Epithelial cell of proximal tubule (primary cell): ENCODE data around the gene DICER1. TPM values are rescaled to one million over a fixed set of nuclear protein-coding genes. Genes with fewer than 3 reads are reported as not detected.

Experiments
- DNase-seq: peaks from one replicate; pipeline ENCODE4 v3.0.0-alpha.2; 2011; ENCODE audit warnings: low read depth
- H3K4me3 ChIP-seq: 2 replicates; pipeline ENCODE4 v1.5.1; 2011; ENCODE audit warnings: low read depth, mild to moderate bottlenecking, low read length
- total RNA-seq: library from RNA; depleted of rRNA; stranded (reverse); fragments of >200 nt; gene quantifications from 2 replicates; pipeline ENCODE4 v1.2.3, GENCODE V29; 2015
- TF ChIP-seq, protein P1 (sequence below): conservative IDR thresholded peaks from 2 replicates; pipeline ENCODE4 v1.5.1; 2012; ENCODE audit warnings: low read depth, mild to moderate bottlenecking, low read length

Gene DICER1
- total RNA-seq, 1 donor from 2014 or later, result 27.4 TPM

DNA sequence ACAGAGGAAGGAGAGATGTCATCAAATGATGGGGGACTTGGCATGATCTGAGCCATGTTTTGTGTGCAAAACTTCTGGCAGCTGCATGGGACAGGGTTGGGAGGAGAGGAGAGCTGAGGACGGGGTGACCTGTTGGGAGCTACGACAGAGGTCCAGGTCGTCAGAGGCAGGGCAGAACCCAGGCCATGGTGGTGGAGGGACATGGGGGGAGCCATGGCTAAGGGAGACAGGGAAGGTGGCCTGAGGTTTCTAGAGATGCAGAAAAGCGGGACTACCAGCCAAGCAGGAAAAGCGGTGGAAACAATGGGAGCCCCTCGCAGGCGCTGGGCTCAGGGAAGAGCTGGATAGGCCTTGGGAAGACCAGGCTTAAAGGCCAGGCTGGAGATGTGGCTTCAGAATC, 88.3 kb downstream of the DICER1 start:
- TF ChIP-seq, protein P1, sequence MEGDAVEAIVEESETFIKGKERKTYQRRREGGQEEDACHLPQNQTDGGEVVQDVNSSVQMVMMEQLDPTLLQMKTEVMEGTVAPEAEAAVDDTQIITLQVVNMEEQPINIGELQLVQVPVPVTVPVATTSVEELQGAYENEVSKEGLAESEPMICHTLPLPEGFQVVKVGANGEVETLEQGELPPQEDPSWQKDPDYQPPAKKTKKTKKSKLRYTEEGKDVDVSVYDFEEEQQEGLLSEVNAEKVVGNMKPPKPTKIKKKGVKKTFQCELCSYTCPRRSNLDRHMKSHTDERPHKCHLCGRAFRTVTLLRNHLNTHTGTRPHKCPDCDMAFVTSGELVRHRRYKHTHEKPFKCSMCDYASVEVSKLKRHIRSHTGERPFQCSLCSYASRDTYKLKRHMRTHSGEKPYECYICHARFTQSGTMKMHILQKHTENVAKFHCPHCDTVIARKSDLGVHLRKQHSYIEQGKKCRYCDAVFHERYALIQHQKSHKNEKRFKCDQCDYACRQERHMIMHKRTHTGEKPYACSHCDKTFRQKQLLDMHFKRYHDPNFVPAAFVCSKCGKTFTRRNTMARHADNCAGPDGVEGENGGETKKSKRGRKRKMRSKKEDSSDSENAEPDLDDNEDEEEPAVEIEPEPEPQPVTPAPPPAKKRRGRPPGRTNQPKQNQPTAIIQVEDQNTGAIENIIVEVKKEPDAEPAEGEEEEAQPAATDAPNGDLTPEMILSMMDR, result no peak
- DNase-seq, result no peak
- H3K4me3 ChIP-seq, result no peak overlapping the region

DNA sequence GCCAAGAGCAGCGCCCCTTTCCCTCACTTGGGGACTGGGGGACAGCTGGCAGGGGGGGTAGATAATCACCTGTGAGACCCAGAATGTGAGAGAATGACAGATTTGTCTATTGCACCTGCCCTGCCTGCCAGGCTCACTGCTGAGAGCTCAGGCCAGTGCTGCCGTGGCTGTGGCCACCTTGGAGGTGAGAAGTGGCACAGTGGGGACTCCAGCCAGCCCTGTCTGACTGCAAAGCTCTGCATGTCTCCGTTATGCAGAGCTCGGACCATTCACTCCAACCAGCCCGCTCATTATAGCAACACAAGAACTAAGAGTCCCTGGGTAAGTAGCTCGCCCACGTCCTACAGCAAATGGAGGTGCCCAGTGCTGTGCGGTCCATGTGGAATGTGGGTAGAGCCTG, 88.8 kb downstream of the DICER1 start:
- TF ChIP-seq, protein P1, result no peak
- no peak overlapping the region for H3K4me3 ChIP-seq
- DNase-seq, result no peak

DNA sequence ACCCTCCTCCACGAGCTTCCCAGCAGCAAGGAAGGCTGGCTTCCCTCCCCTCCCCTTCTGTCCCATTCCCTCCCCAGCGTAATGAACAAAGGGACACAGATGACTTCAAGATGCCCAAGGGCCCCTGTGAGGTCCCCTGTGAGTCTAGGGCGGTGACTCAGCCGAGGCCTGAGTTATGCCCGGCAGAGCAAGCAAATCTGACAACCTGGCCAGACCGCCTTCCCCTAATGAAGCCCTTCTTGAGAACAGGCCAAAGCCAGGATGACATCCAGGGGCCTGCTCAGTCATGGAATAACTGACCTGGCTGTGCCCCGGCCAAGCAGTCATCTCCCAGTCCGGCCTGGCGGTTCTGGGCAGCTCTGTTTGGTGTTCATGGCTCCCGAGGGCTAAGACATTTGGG, 89.2 kb downstream of the DICER1 start:
- TF ChIP-seq, protein P1, result no peak
- no peak for DNase-seq
- no peak overlapping the region for H3K4me3 ChIP-seq

DNA sequence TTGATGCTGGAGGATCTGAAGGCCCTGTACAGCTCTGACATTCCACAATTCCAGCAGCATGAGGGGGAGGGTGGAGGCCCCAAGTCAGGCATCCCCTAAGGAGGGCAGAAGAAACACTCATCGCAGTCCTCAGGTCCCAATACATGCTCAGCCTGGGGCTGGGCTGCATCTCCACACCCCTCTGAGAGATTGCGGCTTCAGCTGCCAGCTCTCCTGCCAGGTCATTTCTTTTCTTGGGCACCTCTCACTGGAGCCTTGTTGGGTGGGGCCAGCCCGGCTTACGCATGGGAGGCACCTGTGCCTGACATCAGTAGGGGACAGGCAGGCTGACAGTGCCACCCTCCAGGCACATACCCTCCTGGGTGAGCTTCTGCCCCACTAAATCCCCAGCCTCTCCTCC, 89.8 kb downstream of the DICER1 start:
- TF ChIP-seq, protein P1, result no peak
- H3K4me3 ChIP-seq, result no peak overlapping the region
- DNase-seq, result no peak

DNA sequence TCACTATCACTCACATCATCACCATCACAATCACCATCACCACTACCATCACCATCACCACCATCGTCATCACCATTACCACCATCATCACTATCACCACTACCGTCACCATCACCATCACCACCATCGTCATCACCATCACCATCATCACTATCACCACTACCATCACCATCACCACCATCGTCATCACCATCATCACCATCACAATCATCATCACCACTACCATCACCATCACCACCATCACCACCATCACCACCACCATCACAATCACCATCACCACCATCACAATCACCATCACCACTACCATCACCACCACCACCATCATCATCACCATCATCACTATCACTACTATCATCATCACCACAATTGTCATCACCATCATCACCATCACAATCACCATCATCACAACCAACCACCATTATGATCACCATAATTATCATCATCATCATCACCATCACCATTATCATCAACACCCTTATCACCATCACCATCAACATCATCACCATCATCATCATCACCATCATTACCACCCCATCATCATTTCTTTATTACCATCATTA, 90.8 kb downstream of the DICER1 start:
- DNase-seq, result no peak
- TF ChIP-seq, protein P1, result no peak
- no peak overlapping the region for H3K4me3 ChIP-seq

DNA sequence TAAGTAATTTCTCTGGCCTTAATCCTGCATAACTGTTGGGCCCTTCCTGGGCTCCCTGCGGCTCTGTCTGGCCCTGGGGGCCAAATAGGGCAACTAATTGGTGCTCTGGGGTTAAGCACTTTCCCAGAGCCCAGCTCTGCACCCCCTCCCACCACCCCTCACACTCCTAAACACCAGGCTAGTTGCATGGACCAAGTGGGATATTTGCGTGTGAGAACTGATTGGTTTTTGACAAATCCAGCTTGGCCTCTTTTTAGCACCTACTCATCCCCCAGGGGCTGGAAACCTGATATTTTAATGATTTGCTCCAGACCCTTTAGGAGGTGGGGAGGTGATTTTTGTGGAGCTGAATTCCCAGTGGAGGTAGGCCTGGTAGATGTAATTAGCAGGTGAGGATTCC, 91.9 kb downstream of the DICER1 start:
- TF ChIP-seq, protein P1, result no peak
- no peak for DNase-seq
- H3K4me3 ChIP-seq, result no peak overlapping the region

DNA sequence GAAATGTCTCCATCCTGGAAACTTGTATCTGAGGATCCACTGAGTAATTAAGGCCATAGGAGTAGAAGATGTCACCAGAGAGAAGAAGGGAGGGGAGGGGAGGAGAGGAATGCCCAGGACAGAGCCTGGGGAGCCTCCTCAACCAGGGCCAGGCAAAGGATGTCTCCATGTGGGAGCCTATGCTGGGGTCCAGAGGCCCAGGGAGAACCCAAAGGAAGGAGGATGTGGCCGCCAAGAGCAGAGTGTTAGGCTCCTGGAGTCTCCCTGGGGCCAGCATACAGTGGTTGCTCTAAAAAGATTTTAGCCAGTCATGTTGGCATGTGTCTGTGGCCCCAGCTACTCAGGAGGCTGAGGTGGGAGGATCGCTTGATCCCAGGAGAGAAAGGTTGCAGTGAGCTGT, 92.6 kb downstream of the DICER1 start:
- no peak for DNase-seq
- TF ChIP-seq, protein P1, result no peak
- no peak overlapping the region for H3K4me3 ChIP-seq
